Fibroblast of the aortic adventitia (primary cell): ENCODE results near the gene FBLIM1. TPM values are rescaled to one million over a fixed set of nuclear protein-coding genes. Genes with fewer than 3 reads are reported as not detected.

Source experiments
- DNase-seq: peaks from one replicate; pipeline ENCODE4 v3.0.0-alpha.2; 2010; ENCODE audit warnings: low read depth
- H3K4me3 ChIP-seq: 2 replicates; pipeline ENCODE4 v1.5.1; 2011; ENCODE audit warnings: low read depth, mild to moderate bottlenecking, control low read depth, low read length, moderate library complexity
- total RNA-seq: library from RNA; depleted of rRNA; stranded (reverse); fragments of >200 nt; gene quantifications from 2 replicates; pipeline ENCODE4 v1.2.3, GENCODE V29; 2012; ENCODE audit warnings: low replicate concordance
- TF ChIP-seq, protein P1 (sequence below): IDR thresholded peaks from 2 replicates; pipeline ENCODE4 v1.5.1; 2011; ENCODE audit warnings: mild to moderate bottlenecking, low read length, control low read depth, inconsistent platforms; ENCODE audit not compliant: insufficient read depth

Gene FBLIM1
- total RNA-seq, 1 donor: 41.0 TPM

DNA sequence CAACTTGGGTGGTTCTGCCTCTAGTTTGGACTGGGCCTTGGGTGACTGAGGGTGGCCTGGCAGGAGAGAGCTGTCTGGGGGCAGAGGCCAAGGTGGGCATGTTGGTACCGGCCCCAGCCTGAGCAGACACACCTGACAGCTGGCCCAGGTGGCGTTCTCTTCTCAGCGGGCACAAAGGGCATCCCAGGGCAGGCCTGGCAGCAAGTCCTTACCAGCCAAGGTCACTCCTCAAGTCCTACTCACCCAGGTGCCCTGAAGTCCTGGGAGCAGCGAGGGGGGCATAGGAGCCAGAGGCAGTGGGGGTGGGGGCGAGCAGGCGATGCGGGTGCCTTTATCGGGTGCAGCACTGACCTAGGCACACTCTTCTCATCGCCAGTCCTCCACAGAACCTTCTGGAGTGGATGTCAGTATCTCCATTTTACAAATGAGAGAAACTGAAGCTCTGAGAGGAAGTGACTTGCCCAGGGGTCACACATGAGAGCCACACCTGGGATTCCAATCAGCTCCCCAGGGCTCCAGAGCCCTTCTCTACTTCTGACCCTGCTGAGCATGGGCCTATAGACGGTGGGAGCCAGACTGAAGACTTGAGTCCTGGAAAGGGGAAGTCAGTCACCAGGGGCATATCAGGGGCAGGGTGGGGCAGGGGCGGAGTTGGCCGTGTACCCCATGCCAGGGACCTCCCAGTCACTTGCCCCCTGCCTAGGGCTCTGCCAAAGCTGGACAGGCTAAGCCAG is 23.1 kb upstream of the FBLIM1 start:
- TF ChIP-seq, protein P1, sequence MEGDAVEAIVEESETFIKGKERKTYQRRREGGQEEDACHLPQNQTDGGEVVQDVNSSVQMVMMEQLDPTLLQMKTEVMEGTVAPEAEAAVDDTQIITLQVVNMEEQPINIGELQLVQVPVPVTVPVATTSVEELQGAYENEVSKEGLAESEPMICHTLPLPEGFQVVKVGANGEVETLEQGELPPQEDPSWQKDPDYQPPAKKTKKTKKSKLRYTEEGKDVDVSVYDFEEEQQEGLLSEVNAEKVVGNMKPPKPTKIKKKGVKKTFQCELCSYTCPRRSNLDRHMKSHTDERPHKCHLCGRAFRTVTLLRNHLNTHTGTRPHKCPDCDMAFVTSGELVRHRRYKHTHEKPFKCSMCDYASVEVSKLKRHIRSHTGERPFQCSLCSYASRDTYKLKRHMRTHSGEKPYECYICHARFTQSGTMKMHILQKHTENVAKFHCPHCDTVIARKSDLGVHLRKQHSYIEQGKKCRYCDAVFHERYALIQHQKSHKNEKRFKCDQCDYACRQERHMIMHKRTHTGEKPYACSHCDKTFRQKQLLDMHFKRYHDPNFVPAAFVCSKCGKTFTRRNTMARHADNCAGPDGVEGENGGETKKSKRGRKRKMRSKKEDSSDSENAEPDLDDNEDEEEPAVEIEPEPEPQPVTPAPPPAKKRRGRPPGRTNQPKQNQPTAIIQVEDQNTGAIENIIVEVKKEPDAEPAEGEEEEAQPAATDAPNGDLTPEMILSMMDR: no peak
- no peak for DNase-seq
- no peak overlapping the region for H3K4me3 ChIP-seq

DNA sequence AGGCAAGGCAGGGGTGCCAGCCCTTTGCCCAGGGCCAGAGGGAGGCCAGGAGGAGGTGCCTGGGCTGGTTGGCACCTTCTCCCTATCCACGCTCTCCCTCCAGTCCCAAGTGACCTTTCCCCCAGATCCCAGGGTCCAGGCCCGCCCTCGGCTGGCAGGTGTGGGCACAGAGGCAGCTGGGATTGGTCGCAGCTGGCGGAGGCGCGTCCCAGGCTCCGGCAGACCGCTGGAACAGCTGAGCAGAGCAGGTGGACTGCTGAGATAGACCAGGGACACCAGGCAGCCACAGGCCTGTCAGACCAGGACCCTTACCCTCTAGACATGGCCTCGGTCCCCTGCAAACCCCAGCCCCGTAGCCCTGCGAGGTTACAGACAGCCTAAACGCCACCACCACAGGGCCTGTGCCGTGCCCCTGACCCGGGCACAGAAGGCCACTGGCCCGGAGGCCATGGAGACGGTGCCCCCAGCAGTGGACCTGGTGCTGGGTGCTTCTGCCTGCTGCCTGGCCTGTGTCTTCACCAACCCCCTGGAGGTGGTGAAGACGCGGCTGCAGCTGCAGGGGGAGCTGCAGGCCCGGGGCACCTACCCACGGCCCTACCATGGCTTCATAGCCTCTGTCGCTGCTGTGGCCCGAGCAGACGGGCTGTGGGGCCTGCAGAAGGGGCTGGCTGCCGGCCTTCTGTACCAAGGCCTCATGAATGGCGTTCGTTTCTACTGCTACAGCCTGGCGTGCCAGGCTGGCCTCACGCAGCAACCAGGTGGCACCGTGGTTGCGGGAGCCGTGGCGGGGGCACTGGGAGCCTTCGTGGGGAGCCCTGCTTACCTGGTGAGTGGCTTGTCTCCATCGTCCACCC is 22.3 kb upstream of the FBLIM1 start, which contains the start of gene SLC25A34:
Gene SLC25A34 (plus strand): TSS at position 221 of the 854 bp plus-strand sequence. CDS start 228 bp downstream, at position 449.
- H3K4me3 ChIP-seq: no peak within 1 kb of the TSS
- TF ChIP-seq, protein P1: no peak
- DNase-seq: no peak

DNA sequence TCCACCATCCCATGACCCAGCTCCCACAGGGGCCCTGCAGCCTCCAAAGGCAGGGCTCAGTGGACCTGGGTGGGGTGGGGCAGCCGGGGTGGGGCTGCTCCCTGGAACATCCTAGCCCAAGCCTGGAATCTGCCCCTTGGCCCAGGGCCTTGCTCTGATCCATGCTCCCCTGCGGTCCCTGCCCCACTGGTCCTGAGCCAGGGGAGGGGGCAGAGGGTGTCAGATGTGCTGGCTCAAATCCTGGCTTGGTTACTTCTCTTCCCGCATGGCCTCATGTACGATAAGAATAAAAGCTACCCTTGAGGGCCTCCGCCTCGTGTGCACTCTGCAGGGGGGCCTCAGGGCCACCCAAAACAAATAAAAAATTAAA is 21.7 kb upstream of the FBLIM1 start:
- TF ChIP-seq, protein P1: no peak
- no peak overlapping the region for H3K4me3 ChIP-seq
- no peak for DNase-seq

DNA sequence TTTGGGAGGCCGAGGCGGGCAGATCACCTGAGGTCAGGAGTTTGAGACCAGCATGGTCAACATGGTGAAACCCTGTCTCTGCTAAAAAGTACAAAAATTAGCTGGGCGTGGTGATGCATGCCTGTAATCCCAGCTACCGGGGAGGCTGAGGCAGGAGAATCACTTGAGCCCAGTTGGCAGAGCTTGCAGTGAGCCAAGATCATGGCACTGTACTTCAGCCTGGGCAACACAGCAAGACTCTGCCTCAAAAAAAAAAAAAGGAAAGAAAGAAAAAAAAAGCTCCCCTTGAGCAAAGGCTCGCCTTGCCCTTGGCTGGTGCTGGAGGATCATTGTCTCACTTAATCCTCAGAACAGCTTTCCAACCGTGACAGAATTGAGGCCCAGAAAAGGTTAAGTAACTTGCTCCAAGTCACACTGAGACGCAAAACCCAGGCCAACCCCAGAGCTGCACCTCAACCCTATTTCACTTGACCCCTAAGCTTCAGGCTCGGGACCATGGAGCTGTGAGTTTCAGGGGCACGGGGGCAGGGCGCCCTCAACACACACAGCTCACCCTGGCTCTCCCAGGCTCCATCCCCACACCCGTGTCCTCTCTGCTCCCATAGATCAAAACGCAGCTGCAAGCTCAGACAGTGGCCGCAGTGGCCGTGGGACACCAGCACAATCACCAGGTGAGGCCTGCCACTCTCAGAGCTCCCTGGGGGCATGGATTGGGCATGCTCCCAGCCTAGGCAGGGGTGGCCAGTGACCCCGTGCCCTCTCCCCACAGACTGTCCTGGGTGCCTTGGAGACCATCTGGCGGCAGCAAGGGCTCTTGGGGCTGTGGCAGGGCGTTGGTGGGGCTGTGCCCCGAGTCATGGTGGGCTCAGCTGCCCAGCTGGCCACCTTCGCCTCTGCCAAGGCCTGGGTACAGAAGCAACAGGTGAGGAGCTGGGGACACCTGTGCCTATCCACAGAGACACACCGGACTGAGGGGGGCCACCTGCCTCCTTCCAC is 21.0 kb upstream of the FBLIM1 start:
- no peak for DNase-seq
- TF ChIP-seq, protein P1: no peak
- no peak overlapping the region for H3K4me3 ChIP-seq

DNA sequence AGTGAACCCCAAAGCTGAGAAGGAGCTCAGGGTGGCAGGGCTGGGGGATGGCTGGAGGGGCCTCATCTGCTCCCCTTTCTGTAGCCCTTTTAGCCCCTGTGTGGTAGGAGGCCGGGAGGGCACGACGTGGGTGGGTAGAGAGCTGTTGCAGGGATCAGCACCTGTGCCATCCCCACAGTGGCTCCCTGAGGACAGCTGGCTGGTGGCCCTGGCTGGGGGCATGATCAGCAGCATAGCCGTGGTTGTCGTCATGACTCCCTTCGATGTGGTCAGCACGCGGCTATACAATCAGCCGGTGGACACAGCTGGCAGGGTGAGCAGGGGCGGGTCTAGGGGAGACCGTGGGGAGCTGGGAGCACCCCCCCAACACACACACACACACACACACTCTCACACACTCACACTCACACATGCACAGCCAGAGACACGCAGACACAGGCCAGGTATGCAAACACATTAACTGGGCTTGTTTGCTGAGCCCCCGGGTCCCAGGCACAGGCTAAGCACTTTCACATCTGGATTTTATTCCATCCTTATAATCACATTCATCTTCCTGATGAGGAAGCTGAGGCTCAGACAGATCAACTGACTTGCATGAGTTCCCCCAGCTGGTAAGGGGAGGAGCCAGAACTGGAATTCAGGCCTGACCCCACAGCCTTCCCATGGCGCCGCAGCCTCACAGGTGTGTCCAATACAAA is 20.0 kb upstream of the FBLIM1 start:
- no peak for DNase-seq
- H3K4me3 ChIP-seq: no peak overlapping the region
- TF ChIP-seq, protein P1: no peak

DNA sequence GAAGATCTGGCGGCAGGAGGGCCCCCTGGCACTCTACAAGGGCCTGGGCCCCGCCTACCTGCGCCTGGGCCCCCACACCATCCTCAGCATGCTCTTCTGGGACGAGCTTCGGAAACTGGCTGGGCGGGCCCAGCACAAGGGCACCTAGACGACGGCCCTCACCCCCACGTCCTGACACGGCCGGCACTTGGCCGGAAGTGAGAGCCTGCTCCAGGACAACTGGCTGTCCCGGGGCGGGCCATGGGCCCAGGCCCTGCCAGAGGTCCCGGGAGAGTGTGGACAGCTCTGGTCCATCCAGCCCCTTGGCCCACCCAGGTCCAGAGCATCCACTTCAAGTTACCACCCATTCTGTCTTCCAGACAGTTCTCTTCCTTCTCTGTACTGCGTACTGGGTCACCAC is 19.3 kb upstream of the FBLIM1 start:
- no peak for DNase-seq
- TF ChIP-seq, protein P1: no peak
- no peak overlapping the region for H3K4me3 ChIP-seq
